Hippocampal formation (tissue), 2 donors: ENCODE data around the gene BRD4.

Experiments used
- DNase-seq, 2 donors: peaks; one replicate each; lab custom pipeline; 2025; lab: John Stamatoyannopoulos, UW

The BRD4 gene

GRCh38 chr19:15289673-15290072 is 42.7 kb downstream of the BRD4 start:
- DNase-seq: no peak

- peak; percentile 89 for DNase-seq
Observed at GRCh38 chr19:15288146-15288963, 44.0 kb downstream of the BRD4 start.

GRCh38 chr19:15287496-15287895 is 44.8 kb downstream of the BRD4 start:
- no peak for DNase-seq

GRCh38 chr19:15286688-15287365 is 45.5 kb downstream of the BRD4 start:
- no peak for DNase-seq

GRCh38 chr19:15285896-15286591 is 46.3 kb downstream of the BRD4 start:
- DNase-seq: no peak

- no peak for DNase-seq
Observed at GRCh38 chr19:15284896-15285295, 47.4 kb downstream of the BRD4 start.

- DNase-seq: no peak
Observed at GRCh38 chr19:15284091-15284490, 48.2 kb downstream of the BRD4 start.

GRCh38 chr19:15283141-15283883 is 49.0 kb downstream of the BRD4 start:
- no peak for DNase-seq

- DNase-seq: no peak
Observed at GRCh38 chr19:15282311-15282705, 50.0 kb downstream of the BRD4 start.

- peak; percentile 63 to 70 for DNase-seq
Observed at GRCh38 chr19:15280915-15281683, 51.2 kb downstream of the BRD4 start.

- no peak for DNase-seq
Observed at GRCh38 chr19:15280048-15280725, 52.2 kb downstream of the BRD4 start.

- no peak for DNase-seq
Observed at GRCh38 chr19:15279326-15279904, 52.9 kb downstream of the BRD4 start.

- no peak for DNase-seq
Observed at GRCh38 chr19:15276620-15277215, 55.6 kb downstream of the BRD4 start.

- no peak for DNase-seq
Observed at GRCh38 chr19:15274477-15274876, 57.9 kb downstream of the BRD4 start.

GRCh38 chr19:15269806-15270205 is 62.5 kb downstream of the BRD4 start:
- DNase-seq: no peak

GRCh38 chr19:15268928-15269253 is 63.4 kb downstream of the BRD4 start:
- DNase-seq: no peak

- DNase-seq: no peak
Observed at GRCh38 chr19:15268192-15268927, 64.0 kb downstream of the BRD4 start.

GRCh38 chr19:15266683-15267082 is 65.7 kb downstream of the BRD4 start:
- no peak for DNase-seq

- DNase-seq: peak; percentile 91 to 93
Observed at GRCh38 chr19:15265850-15266248, 66.5 kb downstream of the BRD4 start.
